HCT116 (cell line): ENCODE data around the gene RANBP3L. TPM values are rescaled to one million over a fixed set of nuclear protein-coding genes. Genes with fewer than 3 reads are reported as not detected.

Experiments used
- ATAC-seq: fragments of 200-7000 bp; cut with Tn5 transposase; 2 replicates; pipeline ENCODE4 v1.9.1; 2020; ENCODE audit warnings: mild to moderate bottlenecking, moderate library complexity
- BruUV-seq: library from RNA; stranded (reverse); fragments of 400-500 nt; replicated peaks from 2 replicates; lab custom pipeline; 2021; lab: Mats Ljungman, UMichigan
- CTCF ChIA-PET: fragments of 300-600 bp; sonication (Branson Sonifier 250); formaldehyde crosslinking; loops from one replicate; lab custom pipeline; 2021; ENCODE audit warnings: antibody characterized with exemption; lab: Charles Lee
- POLR2A ChIA-PET: fragments of 300-600, 350-600 bp; sonication (Branson Sonifier 250); formaldehyde crosslinking; loops from one replicate; lab custom pipeline; 2021; ENCODE audit warnings: antibody characterized with exemption; lab: Charles Lee
- RAD21 ChIA-PET, 2 experiments: fragments of 300-600 bp; sonication (Branson Sonifier 250); formaldehyde crosslinking; loops; one replicate each; lab custom pipeline; 2023; ENCODE audit warnings: low total read pairs in 2 of 2; ENCODE audit not compliant: uncharacterized antibody in 2 of 2, unreplicated experiment in 2 of 2, low non-redundant PET in 1 of 2; lab: Charles Lee
- DNase-seq: peaks from one replicate; pipeline ENCODE4 v3.0.0-alpha.2; 2010; ENCODE audit warnings: low read depth, low spot score
- H2AFZ ChIP-seq: fragments of 200-600 bp; shearing (Covaris generic), sonication (generic); 2 replicates; pipeline ENCODE4 v1.6.1; 2017; ENCODE audit warnings: low read depth, mixed run types, mixed read lengths, antibody characterized with exemption, low read length; ENCODE audit not compliant: poor library complexity, severe bottlenecking
- H3K27ac ChIP-seq: 2 replicates; pipeline ENCODE4 v1.5.1; 2012; ENCODE audit warnings: low read depth, low read length
- H3K27me3 ChIP-seq: fragments of 200-600 bp; sonication (generic); 2 replicates; pipeline ENCODE4 v1.6.1; 2016; ENCODE audit warnings: mixed run types, low read length, mixed read lengths; ENCODE audit not compliant: insufficient read depth
- H3K36me3 ChIP-seq, 2 experiments: fragments of 200-500 bp in 1 of 2; fragments of 200-600 bp in 1 of 2; sonication (Bioruptor generic) in 1 of 2; sonication (generic) in 1 of 2; 2 replicates each; pipeline versions ENCODE4 v1.5.1 to v1.6.1; 2014 to 2016; ENCODE audit warnings: low read length in 2 of 2, inconsistent platforms in 1 of 2, mixed read lengths in 1 of 2, mixed run types in 1 of 2; ENCODE audit not compliant: insufficient read depth in 2 of 2, control insufficient read depth in 1 of 2
- H3K4me1 ChIP-seq, 2 experiments: fragments of 200-600 bp in 1 of 2; sonication (generic) in 1 of 2; 2 replicates each; pipeline versions ENCODE4 v1.5.1 to v1.6.1; 2012 to 2017; ENCODE audit warnings: low read length in 2 of 2, inconsistent platforms in 1 of 2, mild to moderate bottlenecking in 1 of 2, mixed read lengths in 1 of 2, mixed run types in 1 of 2, moderate library complexity in 1 of 2; ENCODE audit not compliant: insufficient read depth in 2 of 2, control insufficient read depth in 1 of 2
- H3K4me2 ChIP-seq: fragments of 200-600 bp; sonication (generic); 2 replicates; pipeline ENCODE4 v1.6.1; 2017; ENCODE audit warnings: mixed run types, low read length, mixed read lengths
- H3K4me3 ChIP-seq, 2 experiments: fragments of 200-600 bp in 1 of 2; sonication (generic) in 1 of 2; replicated peaks in 1 of 2; 2 replicates each; pipeline ENCODE4 v1.5.1; 2011 to 2016; ENCODE audit warnings: low read length in 2 of 2, control low read depth in 1 of 2, low read depth in 1 of 2, mild to moderate bottlenecking in 1 of 2, mixed read lengths in 1 of 2, mixed run types in 1 of 2
- H3K79me2 ChIP-seq: fragments of 200-600 bp; sonication (generic); 2 replicates; pipeline ENCODE4 v1.6.1; 2017; ENCODE audit warnings: mild to moderate bottlenecking, mixed run types, low read length, moderate library complexity, mixed read lengths; ENCODE audit not compliant: insufficient read depth
- H3K9ac ChIP-seq: fragments of 200-600 bp; sonication (generic); 2 replicates; pipeline ENCODE4 v1.6.1; 2016; ENCODE audit warnings: low read length, mixed read lengths
- H3K9me2 ChIP-seq: fragments of 200-600 bp; sonication (generic), shearing (Covaris generic); 2 replicates; pipeline ENCODE4 v1.6.1; 2017; ENCODE audit warnings: mixed run types, mild to moderate bottlenecking, moderate library complexity; ENCODE audit not compliant: insufficient read depth
- H3K9me3 ChIP-seq, 2 experiments: fragments of 200-500 bp in 1 of 2; fragments of 200-600 bp in 1 of 2; sonication (Bioruptor generic) in 1 of 2; sonication (generic) in 1 of 2; 2 replicates each; pipeline ENCODE4 v1.6.1; 2014 to 2017; ENCODE audit warnings: low read length in 2 of 2, mixed read lengths in 2 of 2, inconsistent platforms in 1 of 2, low read depth in 1 of 2, mild to moderate bottlenecking in 1 of 2, mixed run types in 1 of 2, moderate library complexity in 1 of 2; ENCODE audit not compliant: control insufficient read depth in 1 of 2, insufficient read depth in 1 of 2
- H4K20me1 ChIP-seq: fragments of 200-600 bp; sonication (generic), shearing (Covaris generic); 2 replicates; pipeline ENCODE4 v1.6.1; 2017; ENCODE audit warnings: mixed run types, mild to moderate bottlenecking, moderate library complexity; ENCODE audit not compliant: insufficient read depth
- CBX3 ChIP-seq: IDR thresholded peaks from 2 replicates; pipeline ENCODE4 v1.6.1; 2012; ENCODE audit warnings: low read depth
- EZH2phosphoT487 ChIP-seq: fragments of 200-600 bp; IDR thresholded peaks from 2 replicates; pipeline ENCODE4 v1.6.1; 2018; ENCODE audit warnings: antibody characterized with exemption, borderline replicate concordance
- MAX ChIP-seq: IDR thresholded peaks from 2 replicates; pipeline ENCODE4 v1.6.1; 2012
- POLR2A ChIP-seq: IDR thresholded peaks from 2 replicates; pipeline ENCODE4 v1.7.0; 2011; ENCODE audit warnings: borderline replicate concordance; ENCODE audit not compliant: insufficient read depth, insufficient read length; ENCODE audit errors: extremely low read depth
- POLR2AphosphoS5 ChIP-seq: IDR thresholded peaks from 2 replicates; pipeline ENCODE4 v1.6.1; 2011; ENCODE audit warnings: mild to moderate bottlenecking, low read depth, low read length, moderate library complexity
- REST ChIP-seq: IDR thresholded peaks from 2 replicates; pipeline ENCODE4 v1.6.1; 2012; ENCODE audit warnings: low read depth
- SIN3A ChIP-seq: IDR thresholded peaks from 2 replicates; pipeline ENCODE4 v1.6.1; 2012; ENCODE audit warnings: low read depth
- SP1 ChIP-seq: IDR thresholded peaks from 2 replicates; pipeline ENCODE4 v1.6.1; 2012; ENCODE audit warnings: low read depth
- ZBTB33 ChIP-seq: IDR thresholded peaks from 2 replicates; pipeline ENCODE4 v1.6.1; 2011; ENCODE audit warnings: mild to moderate bottlenecking, low read length, moderate library complexity; ENCODE audit not compliant: insufficient replicate concordance; ENCODE audit errors: extremely low read depth
- ZFX ChIP-seq: fragments of 450-650 bp; IDR thresholded peaks from 2 replicates; pipeline ENCODE4 v1.6.1; 2017
- intact Hi-C: fragments of 100-400 bp; cut with micrococcal nuclease; formaldehyde crosslinking; loops from 2 replicates; pipeline ENCODE4 v1.10.0; 2022
- total RNA-seq: library from RNA; stranded (reverse); gene quantifications from one replicate; pipeline ENCODE4 v1.2.1, GENCODE V29; 2021; ENCODE audit not compliant: unreplicated experiment

RANBP3L gene
- total RNA-seq, 1 experiment from 2014 or later = not detected

GRCh38 chr5:36205329-36205728 lies 96.4 kb downstream of the RANBP3L start:
- DNase-seq (no peak), ATAC-seq (no peak)
- Histone ChIP-seq H3K27me3 (no peaks in the 10 kb centered on the region), H3K4me2 (no peak overlapping the region), H3K4me3 (no peak overlapping the region), H3K36me3 (peaks cover 2 to 7% of the 10 kb centered on the region in 2 experiments; a peak in 1 of 4 replicates), H3K9ac (no peak overlapping the region), H3K4me1 (no peaks in the 10 kb centered on the region), H3K27ac (no peak overlapping the region), H4K20me1 (no peaks in the 10 kb centered on the region), H3K9me2 (no peaks in the 10 kb centered on the region), H3K79me2 (no peaks in the 10 kb centered on the region), H2AFZ (no peak overlapping the region), H3K9me3 (no peaks in the 10 kb centered on the region)
- CTCF ChIA-PET = no interaction called here
- TF ChIP-seq REST (no peak), ZFX (no peak), CBX3 (no peak), EZH2phosphoT487 (no peak), POLR2A (no peak), POLR2AphosphoS5 (no peak), SIN3A (no peak), MAX (no peak), SP1 (no peak), ZBTB33 (no peak)
- intact Hi-C loops = no loop called here
- POLR2A ChIA-PET = no interaction called here
- RAD21 ChIA-PET = no interaction called here
- BruUV-seq = no TSS peak
